GM12878 (cell line): ENCODE results near the gene EYA4.

Experiments used
- CHD2 ChIP-seq: IDR thresholded peaks from 2 replicates; pipeline ENCODE4 v1.6.1; 2011; ENCODE audit warnings: low read depth, low read length, improper control_type of control experiment, borderline replicate concordance
- CTCF ChIP-seq, 3 experiments: IDR thresholded peaks in 2 of 3; conservative IDR thresholded peaks in 1 of 3; 2 replicates each; pipeline ENCODE4 v1.5.1; 2011; ENCODE audit warnings: low read depth in 3 of 3, low read length in 3 of 3, mild to moderate bottlenecking in 3 of 3, control low read depth in 2 of 3, moderate library complexity in 2 of 3, inconsistent platforms in 1 of 3, mixed read lengths in 1 of 3; ENCODE audit not compliant: control insufficient read depth in 2 of 3, insufficient read depth in 1 of 3; ENCODE audit errors: extremely low read depth in 1 of 3
- GABPA ChIP-seq: IDR thresholded peaks from 2 replicates; pipeline ENCODE4 v1.6.1; 2014; ENCODE audit warnings: antibody characterized with exemption, low read depth, mild to moderate bottlenecking, inconsistent platforms
- JUND ChIP-seq: IDR thresholded peaks from 2 replicates; pipeline ENCODE4 v1.6.1; 2012; ENCODE audit warnings: low read depth, mild to moderate bottlenecking, low read length, improper control_type of control experiment, moderate library complexity
- MEF2A ChIP-seq: IDR thresholded peaks from 2 replicates; pipeline ENCODE4 v1.6.1; 2011; ENCODE audit warnings: low read depth, mild to moderate bottlenecking, low read length, moderate library complexity; ENCODE audit not compliant: insufficient read depth
- NRF1 ChIP-seq: conservative IDR thresholded peaks from 2 replicates; pipeline ENCODE4 v1.6.1; 2011; ENCODE audit warnings: mild to moderate bottlenecking, low read depth, low read length, improper control_type of control experiment
- POLR2A ChIP-seq: IDR thresholded peaks from 2 replicates; pipeline ENCODE4 v1.6.1; 2011; ENCODE audit warnings: low read depth, mild to moderate bottlenecking, low read length
- SIN3A ChIP-seq: IDR thresholded peaks from 2 replicates; pipeline ENCODE4 v1.6.1; 2012; ENCODE audit warnings: low read depth, low read length, improper control_type of control experiment
- TCF7 ChIP-seq: IDR thresholded peaks from 2 replicates; pipeline ENCODE4 v1.6.1; 2014; ENCODE audit warnings: antibody characterized with exemption, borderline replicate concordance
- ZNF24 ChIP-seq: fragments of 450-650 bp; IDR thresholded peaks from 2 replicates; pipeline ENCODE4 v1.6.1; 2017; ENCODE audit warnings: antibody characterized with exemption, mild to moderate bottlenecking

- no peak for TF ChIP-seq TCF7
- TF ChIP-seq SIN3A: no peak
- no peak for TF ChIP-seq CTCF (IDR thresholded peaks at IDR 0.05 in 2 of 3, conservative IDR thresholded peaks at IDR 0.05 in 1 of 3; ENCODE audit: control insufficient read depth in 2 of 3, extremely low read depth in 1 of 3, insufficient read depth in 1 of 3, low read depth in 3 of 3, low read length in 3 of 3)
- TF ChIP-seq GABPA: no peak
- TF ChIP-seq CHD2: no peak
- TF ChIP-seq NRF1: no peak
- TF ChIP-seq POLR2A: no peak
- no peak for TF ChIP-seq JUND
- TF ChIP-seq MEF2A: no peak
- no peak for TF ChIP-seq ZNF24
Observed at GRCh38 chr6:133355922-133356321, 114.8 kb downstream of the EYA4 start.
